Medulla oblongata (tissue), 1 donor: ENCODE measurements around the gene TEX12.

Source experiments
- DNase-seq: peaks from one replicate; pipeline ENCODE4 v3.0.0-alpha.2; 2015; ENCODE audit errors: extremely low spot score

The TEX12 gene

DNA sequence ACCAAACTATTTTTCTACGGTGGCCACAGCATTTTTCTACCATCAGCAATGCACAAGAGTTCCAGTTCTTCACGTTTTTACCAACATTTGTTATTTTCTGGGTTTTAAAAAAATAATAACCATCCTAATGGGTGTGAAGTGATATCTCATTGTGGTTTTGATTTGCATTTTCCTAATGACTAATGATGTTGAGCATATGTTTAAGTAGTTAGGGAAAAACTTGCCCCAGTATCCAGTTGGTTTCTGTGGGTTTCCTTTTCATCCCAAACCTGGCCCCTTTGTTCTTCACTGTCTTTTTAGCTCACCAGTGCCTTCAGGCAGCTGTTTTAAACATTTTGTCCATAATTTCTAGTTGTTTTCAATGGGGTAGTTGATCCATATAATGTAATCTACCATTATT lies 44.4 kb downstream of the TEX12 start:
- DNase-seq: no peak

DNA sequence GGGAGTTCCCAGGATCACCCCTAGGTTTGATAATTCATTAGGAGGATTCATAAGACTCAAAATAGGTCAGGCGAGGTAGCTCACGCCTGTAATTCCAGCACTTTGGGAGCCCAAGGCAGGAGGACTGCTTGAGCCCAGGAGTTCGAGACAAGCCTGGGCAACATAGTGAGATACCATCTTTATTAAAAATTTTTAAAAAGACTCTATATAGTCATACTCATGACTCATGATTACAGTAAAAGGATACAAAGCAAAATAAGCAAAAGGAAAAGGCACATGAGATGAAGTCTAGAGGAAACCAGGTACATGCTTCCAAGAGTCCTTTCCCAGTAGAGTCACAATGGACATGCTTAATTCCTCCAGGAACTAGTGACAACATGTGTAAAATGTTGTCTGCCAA lies 45.1 kb downstream of the TEX12 start:
- no peak for DNase-seq

DNA sequence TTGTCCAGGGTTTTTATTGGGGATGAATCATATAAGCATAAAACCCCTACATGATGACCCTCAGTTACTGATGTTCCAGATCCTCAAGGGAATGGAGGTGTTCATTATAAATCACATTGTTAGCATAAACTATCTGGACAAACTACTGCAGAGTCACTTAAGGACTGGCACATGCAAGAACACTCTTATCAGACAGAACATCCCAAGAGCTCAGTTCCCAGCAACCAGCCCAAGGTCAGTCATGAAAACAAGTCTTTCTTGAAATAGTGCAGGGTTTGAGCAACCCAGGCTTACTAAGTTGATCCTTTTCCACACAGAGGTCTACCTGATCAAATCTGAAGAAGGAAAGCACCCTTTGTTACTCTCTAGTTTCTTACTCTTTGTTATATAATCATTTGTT lies 45.5 kb downstream of the TEX12 start:
- no peak for DNase-seq

DNA sequence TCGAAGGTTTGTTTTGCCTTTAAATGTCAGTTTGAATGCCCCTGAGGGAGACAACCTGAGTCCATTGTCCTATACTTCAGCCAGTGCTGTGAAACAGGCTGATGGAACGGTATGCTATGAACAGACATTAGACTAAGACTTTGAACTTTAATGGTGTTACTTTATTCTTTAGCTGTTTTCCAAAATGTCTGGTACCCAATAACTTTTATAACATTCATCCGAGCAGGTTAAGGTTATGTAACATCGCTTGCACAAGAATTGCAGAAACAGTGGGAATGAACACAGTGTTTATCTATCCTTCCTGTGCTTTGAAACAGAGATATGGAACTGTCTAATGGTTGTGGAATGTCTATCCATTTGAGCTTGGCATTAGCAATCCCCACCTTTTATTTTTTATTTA lies 46.6 kb downstream of the TEX12 start:
- DNase-seq: no peak

DNA sequence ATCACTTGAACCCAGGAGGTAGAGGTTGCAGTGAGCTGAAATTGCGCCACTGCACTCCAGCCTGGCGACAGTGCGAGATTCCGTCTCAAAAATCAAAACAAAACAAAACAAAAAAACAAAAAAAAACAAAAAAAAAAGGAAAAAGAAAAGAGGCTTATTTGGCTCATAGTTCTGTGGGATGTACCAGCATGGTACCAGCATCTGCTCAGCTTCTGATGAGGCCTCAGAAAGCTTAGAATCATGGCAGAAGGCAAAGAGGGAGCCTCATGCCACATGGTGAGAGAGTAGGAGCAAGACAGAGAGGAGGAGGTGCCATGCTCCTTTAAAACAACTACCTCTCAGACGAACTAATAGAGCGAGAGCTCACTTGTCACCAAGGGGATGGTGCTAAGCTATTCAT lies 48.4 kb downstream of the TEX12 start:
- DNase-seq: no peak

DNA sequence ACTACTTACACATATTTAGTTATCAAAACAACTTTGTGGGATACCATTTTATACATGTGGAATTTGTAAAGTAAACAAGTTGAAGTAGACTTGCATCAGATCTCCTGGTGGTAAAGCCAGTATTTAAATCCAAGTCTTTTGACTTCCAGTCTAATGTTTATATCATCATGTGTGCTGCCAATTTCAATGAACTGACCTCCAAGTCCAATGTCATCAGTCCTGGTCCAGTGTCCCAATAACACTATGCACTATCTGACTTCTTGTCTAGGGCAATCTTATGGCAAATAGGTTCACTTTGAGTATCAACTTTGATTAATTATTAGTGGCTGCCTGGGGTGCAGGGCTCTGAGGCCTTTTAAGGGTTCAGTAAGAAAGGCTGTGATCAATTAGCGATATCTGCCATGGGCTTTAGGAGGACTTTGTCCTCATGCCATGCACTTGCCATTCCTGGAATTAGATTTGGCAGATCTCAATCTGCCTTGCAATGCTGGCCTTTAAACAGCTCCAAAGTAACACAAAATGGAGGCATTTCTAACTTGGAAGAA lies 49.5 kb downstream of the TEX12 start:
- no peak for DNase-seq

DNA sequence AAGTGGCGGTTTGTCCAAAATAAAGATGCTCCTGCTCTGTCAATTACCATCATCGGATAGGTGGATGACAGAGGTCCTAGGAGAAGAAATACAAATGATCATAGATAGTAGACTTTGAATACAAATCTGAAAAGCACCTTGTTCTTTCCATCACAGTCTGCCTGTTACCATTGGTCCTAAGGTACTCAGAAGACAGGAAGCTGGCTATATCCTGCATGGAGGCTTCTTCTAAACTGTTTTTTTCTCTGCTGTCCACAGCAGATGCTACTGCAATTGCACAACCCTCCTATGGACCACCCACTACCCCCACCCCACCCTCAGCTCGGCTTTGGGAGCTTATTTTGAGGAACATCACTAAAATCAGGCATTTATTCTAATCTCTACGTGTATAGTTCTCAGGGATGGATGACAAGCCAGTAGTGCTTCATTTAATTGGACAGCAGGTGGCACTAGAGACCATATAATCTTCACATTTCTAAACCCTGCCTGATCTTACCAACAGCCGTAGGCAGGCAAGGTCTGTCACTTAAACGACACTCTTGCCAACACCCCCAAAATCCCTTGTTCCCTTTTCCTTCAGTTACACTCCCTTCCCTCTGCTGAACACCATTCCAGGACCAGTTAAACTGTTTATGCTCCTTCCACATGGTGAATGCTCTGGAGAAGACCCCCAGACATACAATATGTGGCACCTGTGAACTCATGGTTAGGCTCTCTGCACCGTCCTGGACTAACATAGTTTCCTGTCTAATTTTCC lies 52.5 kb downstream of the TEX12 start:
- DNase-seq: peak; percentile 91

DNA sequence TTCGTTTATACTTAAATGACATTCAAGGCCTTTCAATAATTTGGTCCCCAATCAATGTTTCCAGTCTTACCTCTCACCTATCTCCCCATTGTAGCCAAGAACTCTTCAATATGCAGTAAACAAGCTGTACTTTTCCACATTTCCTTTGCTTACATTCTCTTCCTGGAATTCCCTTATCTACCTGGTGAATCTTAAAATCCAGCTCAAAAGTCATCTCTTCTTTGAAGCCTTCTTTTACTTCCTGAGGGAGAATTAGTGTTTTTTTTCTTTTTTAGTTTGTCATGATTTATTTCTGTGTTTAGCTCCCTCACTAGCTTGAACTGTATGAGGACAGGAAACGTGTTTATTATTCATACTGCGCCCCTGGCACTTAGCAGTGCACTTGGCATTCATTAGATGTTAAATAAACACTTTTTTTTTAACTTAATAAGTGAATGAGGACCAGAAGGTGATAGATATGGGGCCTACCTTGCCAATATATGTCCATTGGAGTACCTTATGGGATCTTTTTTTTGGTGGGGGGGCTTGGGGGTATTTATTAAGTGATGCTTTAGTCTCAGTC lies 54.2 kb downstream of the TEX12 start:
- DNase-seq: no peak
